NCI-H2196 treated with DMSO at 0.1 percent for 48 hours (cell line): ENCODE measurements around the gene MZT2B.
"Not testable (repeated sequence)": the region's sequence is repeated elsewhere in the genome, so short reads cannot be mapped to it uniquely, and the experiment has no call there.

Experiments
- DNase-seq: peaks from one replicate; lab custom pipeline; 2025; ENCODE audit not compliant: unreplicated experiment; lab: John Stamatoyannopoulos, UW

Gene MZT2B

GRCh38 chr2:130202518-130202917, 20.5 kb downstream of the MZT2B start:
- not testable (repeated sequence) for DNase-seq

DNA sequence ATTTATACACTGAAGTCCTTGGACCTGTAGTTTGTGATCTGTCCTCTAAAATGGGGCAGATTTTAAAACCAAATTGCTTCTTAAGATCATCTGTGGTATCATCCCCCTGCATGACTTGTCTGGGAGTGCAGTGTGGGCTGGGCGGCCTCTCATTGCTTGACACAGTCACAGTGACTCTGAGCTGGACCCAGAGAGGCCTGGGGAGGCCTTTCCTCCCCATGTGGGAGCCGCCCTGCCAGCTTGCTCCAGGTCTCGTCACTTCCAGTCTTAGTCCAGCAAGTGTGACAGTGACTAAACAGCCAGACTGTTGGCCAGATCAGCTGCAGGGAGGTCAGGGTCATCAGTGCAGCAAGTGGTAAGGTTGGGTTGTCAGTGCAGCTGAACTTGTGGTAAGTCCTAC, 21.1 kb downstream of the MZT2B start:
- not testable (repeated sequence) for DNase-seq

DNA sequence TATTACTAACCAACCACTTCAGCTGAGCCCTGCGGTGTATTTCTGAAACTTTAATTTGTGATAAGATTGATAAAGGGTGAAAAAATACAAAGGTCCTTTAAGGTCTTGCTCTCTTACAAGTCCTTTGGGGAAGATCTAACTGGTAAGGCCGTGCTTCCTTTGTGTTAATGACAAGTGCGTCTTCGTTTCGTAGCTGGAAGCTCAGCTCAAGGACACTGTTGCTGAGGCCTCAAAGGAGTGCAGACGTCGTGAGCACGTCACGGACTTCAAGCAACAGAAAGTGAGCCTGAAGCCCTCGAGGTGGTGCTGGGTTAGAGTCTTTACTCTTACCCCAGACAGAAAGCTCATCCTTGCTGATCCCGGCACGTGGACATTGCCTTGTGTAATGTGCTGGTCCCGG, 25.0 kb downstream of the MZT2B start:
- not testable (repeated sequence) for DNase-seq

DNA sequence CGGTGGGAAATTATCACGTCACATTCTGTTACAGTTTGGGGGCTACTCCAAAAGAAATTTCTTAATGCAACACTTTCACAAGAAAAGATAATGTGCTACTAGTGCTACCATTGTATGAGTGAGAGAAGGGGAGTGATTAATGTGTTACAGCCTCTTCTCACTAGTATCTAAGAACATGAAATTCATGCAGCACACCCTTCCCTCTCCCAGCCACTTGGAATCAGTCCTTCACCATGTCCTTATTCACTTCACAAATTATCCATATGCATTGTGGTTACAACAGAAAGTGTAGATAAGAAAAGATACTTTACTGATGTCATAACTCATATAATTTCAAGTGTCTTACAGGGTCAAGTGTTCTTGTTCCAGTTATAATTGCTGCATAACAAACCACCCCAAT, 37.1 kb downstream of the MZT2B start:
- DNase-seq, result not testable (repeated sequence)

GRCh38 chr2:130220505-130220904, 38.4 kb downstream of the MZT2B start:
- not testable (repeated sequence) for DNase-seq

GRCh38 chr2:130222523-130222922, 40.5 kb downstream of the MZT2B start:
- not testable (repeated sequence) for DNase-seq

DNA sequence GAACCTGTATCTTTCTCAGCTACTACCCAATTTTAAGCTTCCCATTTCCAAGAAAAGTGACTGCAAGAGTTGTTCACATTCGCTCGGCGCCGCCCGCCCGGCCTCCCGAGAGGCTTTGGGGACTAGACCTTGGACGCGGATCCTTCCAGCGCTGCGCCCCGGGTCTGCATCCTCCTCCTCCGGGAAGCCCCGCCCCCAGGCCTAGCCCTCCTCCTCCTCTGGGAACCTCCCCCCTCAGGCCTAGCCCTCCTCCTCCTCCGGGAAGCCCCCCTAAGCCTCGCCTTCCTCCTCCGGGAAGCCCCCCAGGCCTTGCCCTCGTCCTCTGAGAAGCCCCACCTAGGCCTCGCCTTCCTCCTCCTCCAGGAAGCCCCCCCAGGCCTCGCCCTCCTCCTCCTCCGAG, 45.9 kb downstream of the MZT2B start:
- not testable (repeated sequence) for DNase-seq

DNA sequence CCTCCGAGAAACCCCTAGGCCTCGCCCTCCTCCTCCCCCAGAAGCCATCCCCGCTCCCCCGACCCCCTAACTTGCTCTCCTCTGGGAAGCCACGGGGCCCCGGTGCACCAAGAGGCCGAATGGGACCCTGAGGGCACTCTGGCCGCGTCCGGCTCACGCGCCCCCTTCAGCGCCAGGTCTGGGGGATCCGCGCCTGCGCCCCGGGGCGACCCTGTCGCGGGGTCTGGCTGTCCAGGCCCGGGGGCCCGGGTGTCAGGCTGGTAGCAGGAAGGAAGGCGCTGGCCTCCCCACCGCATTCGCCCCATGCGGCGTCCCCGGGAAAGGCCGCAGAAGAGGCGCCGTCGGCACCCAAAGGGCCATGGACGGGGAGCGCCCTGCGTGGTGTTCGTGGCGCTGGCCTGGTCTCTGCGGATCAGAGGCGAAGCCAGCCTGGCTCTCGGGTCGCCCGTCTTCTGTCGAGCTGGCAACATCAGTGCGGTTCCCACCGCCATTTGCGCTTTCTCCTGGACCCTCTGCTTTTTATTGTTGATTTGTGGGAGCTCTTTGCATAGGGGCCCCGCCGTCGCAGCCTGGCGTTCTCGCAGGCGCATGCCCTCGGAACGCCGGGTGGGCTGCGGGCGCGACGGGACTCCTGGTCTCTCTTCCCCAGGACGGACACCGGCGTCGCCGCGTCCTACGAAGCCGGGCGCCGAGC, 46.6 kb downstream of the MZT2B start:
- DNase-seq, result not testable (repeated sequence)

DNA sequence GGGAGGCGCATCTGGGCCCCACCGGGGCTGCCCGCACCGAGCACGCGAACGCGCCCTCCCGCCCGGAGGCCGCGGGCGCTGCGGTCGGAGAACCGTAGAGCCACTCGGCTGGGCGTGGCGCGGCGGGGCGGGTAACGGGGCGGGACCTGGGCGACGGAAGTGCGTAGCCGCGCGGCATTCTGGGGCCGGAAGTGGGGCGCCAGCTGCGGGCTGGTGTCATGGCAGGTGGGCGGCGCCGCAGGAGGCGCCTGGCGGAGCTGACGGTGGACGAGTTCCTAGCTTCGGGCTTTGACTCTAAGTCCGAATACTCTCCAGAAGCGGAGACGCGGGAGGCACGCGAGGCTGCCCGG, 47.1 kb downstream of the MZT2B start:
- DNase-seq, result not testable (repeated sequence)

- not testable (repeated sequence) for DNase-seq
Observed at GRCh38 chr2:130230376-130230775, 48.3 kb downstream of the MZT2B start.

DNA sequence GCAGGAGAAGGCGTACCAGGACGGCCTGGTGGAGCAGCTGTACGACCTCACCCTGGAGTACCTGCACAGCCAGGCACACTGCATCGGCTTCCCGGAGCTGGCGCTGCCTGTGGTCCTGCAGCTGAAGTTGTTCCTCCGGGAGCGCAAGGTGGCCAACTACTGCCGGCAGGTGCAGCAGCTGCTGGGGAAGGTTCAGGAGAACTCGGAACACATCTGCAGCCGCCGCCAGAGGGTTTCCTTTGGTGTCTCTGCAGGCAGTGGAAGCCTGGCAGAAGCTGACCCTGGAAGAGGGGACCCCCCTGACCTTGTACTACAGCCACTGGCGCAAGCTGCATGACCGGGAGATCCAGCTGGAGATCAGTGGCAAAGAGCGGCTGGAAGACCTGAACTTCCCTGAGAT, 48.8 kb downstream of the MZT2B start:
- not testable (repeated sequence) for DNase-seq

DNA sequence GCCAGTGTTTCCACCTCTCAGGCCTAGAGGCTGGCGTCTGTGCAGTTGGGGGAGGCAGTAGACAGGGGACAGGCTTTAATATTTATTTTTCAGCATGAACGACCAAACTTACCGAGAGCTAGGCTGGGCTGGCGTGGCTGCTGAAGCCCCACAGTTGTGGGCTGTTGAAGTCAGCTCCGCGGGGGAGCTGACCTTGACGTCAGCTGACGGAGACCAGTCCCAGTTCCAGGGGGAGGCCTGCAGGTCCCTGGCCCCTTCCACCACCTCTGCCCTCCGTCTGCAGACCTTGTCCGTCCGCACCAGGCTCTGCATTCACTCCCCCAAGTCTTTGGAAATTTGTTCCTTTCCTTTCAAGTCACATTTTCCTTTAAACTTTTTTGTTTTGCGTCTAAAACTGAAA, 49.6 kb downstream of the MZT2B start:
- DNase-seq, result no peak

DNA sequence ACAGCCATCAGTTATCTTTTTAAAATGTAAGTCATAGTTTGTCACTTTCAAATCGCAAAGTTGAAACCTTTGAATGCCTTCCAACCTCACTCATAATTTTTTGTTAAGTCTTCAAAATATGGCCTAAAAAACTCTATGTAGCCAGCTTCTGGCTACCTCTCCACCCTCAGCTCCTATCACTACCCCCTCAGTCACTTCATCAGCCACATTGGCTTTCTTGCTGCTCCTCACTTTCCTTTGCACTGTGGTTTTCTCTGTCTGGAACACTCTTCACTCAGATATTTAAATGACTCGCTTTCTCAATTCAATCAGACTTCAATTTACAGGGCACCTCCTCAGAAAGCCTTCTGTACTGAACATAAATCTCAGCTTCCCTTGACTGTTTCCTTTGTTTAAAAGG, 51.0 kb downstream of the MZT2B start:
- DNase-seq, result not testable (repeated sequence)

GRCh38 chr2:130239581-130239980, 57.5 kb downstream of the MZT2B start:
- DNase-seq, result not testable (repeated sequence)
